PC-3 (cell line): Measurements from ENCODE around the gene KDM5B.

Experiments used
- EZH2 ChIP-seq: fragments of 300-600 bp; sonication (generic); IDR thresholded peaks from one replicate; pipeline ENCODE4 v1.6.1; 2017; ENCODE audit warnings: antibody characterized with exemption, mild to moderate bottlenecking, low read length; ENCODE audit not compliant: unreplicated experiment
- EZH2phosphoT487 ChIP-seq: fragments of 300-600 bp; sonication (generic); IDR thresholded peaks from 2 replicates; pipeline ENCODE4 v1.6.1; 2018; ENCODE audit warnings: mild to moderate bottlenecking, antibody characterized with exemption, low read length, borderline replicate concordance
- TF ChIP-seq, protein P1 (sequence below): fragments of 300-600 bp; sonication (generic); conservative IDR thresholded peaks from 2 replicates; pipeline ENCODE4 v1.5.1; 2017; ENCODE audit warnings: antibody characterized with exemption, low read depth, mild to moderate bottlenecking, low read length

DNA sequence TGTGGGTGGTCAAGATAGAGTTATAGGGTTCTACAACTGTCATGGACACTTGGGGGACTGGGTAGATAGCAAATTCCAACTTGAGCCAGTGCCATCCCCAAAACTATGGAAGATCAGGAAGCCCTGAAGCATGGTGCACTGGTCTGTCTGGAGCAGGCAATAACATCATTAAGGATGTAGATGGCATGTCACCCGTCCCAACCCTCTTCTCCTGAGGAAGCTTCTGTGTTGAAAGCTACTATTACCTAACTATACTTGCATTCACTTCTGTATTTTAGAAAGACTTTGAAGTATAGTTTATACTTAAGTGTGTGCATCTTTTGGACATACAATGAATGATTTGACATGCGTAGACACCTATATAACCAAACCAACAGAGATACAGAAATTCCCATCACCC, 47.8 kb upstream of the KDM5B start:
- TF ChIP-seq, protein P1, sequence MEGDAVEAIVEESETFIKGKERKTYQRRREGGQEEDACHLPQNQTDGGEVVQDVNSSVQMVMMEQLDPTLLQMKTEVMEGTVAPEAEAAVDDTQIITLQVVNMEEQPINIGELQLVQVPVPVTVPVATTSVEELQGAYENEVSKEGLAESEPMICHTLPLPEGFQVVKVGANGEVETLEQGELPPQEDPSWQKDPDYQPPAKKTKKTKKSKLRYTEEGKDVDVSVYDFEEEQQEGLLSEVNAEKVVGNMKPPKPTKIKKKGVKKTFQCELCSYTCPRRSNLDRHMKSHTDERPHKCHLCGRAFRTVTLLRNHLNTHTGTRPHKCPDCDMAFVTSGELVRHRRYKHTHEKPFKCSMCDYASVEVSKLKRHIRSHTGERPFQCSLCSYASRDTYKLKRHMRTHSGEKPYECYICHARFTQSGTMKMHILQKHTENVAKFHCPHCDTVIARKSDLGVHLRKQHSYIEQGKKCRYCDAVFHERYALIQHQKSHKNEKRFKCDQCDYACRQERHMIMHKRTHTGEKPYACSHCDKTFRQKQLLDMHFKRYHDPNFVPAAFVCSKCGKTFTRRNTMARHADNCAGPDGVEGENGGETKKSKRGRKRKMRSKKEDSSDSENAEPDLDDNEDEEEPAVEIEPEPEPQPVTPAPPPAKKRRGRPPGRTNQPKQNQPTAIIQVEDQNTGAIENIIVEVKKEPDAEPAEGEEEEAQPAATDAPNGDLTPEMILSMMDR = no peak
- TF ChIP-seq EZH2 (no peak), EZH2phosphoT487 (no peak)
